Lung (tissue), 12 donors: ENCODE measurements around the gene RPL35. TPM values are rescaled to one million over a fixed set of nuclear protein-coding genes. Genes with fewer than 3 reads are reported as not detected.
"Not testable (repeated sequence)": the region's sequence is repeated elsewhere in the genome, so short reads cannot be mapped to it uniquely, and the experiment has no call there.

Experiments
- ATAC-seq: fragments of 200-7000 bp; cut with Tn5 transposase; one replicate; pipeline ENCODE4 v1.9.1; 2020; ENCODE audit warnings: moderate number of reproducible peaks; ENCODE audit not compliant: insufficient read depth, low FRiP score
- DNase-seq, 3 donors: peaks; one replicate each; pipeline ENCODE4 v3.0.0-alpha.2; 2013 to 2017
- H3K27ac ChIP-seq, 2 donors: one replicate each; pipeline ENCODE4 v1.5.1; 2013; ENCODE audit warnings: mild to moderate bottlenecking in 2 of 2, moderate library complexity in 2 of 2, control low read depth in 1 of 2, inconsistent platforms in 1 of 2, low read depth in 1 of 2, low read length in 1 of 2
- H3K27me3 ChIP-seq, 3 donors: one replicate each; pipeline ENCODE4 v1.5.1; 2013; ENCODE audit warnings: low read length in 2 of 3; ENCODE audit not compliant: control insufficient read depth in 3 of 3, insufficient read depth in 3 of 3
- H3K36me3 ChIP-seq, 4 donors: one replicate each; pipeline ENCODE4 v1.5.1; 2013; ENCODE audit warnings: low read length in 4 of 4, mild to moderate bottlenecking in 1 of 4, moderate library complexity in 1 of 4; ENCODE audit not compliant: control insufficient read depth in 4 of 4, insufficient read depth in 4 of 4
- H3K4me1 ChIP-seq, 5 donors: one replicate each; pipeline ENCODE4 v1.5.1; 2013; ENCODE audit warnings: low read length in 5 of 5, mild to moderate bottlenecking in 2 of 5, moderate library complexity in 1 of 5; ENCODE audit not compliant: control insufficient read depth in 5 of 5, insufficient read depth in 5 of 5
- H3K4me3 ChIP-seq: one replicate; pipeline ENCODE4 v1.5.1; 2013; ENCODE audit warnings: mild to moderate bottlenecking, control low read depth, moderate library complexity
- H3K9ac ChIP-seq, 2 donors: one replicate each; pipeline ENCODE4 v1.5.1; 2013; ENCODE audit warnings: low read length in 2 of 2, control low read depth in 1 of 2; ENCODE audit not compliant: insufficient read depth in 1 of 2
- H3K9me3 ChIP-seq, 4 donors: one replicate each; pipeline ENCODE4 v1.5.1; 2013; ENCODE audit warnings: low read length in 3 of 4, mild to moderate bottlenecking in 1 of 4, moderate library complexity in 1 of 4; ENCODE audit not compliant: control insufficient read depth in 4 of 4, insufficient read depth in 3 of 4
- CTCF ChIP-seq: IDR thresholded peaks from 2 replicates; pipeline ENCODE4 v1.5.1; 2012; ENCODE audit warnings: mild to moderate bottlenecking; ENCODE audit errors: control extremely low read depth, extremely low read depth
- WGBS, 2 donors: extraction: QIAGEN DNeasy Blood & Tissue Kit; methylation state at CpG; one replicate each; pipeline ENCODE4 v1.1.7; 2013; 5-methylcytosine and 5-hydroxymethylcytosine counted together
- polyA plus RNA-seq, 2 donors: library from polyadenylated mRNA; stranded (reverse); fragments of 200-250 nt; gene quantifications; one replicate each; pipeline ENCODE4 v1.2.1, GENCODE V29; 2013
- total RNA-seq, 2 donors: library from RNA; depleted of rRNA in 1 of 2; stranded (reverse); fragments of >200 nt in 1 of 2; gene quantifications; one replicate each; pipeline ENCODE4 v1.2.1, GENCODE V29; 2014 to 2021
- donor health status: control.
- donor health status: control.
- donor health status: Bipolar disorder and iron deficiency.
- donor health status: healthy.
- donor health status: DM: yes; HTN: yes; CAD: no.

The RPL35 gene
- total and polyA plus RNA-seq, 4 donors, result 758 to 5,305 (median 1,775) TPM

DNA sequence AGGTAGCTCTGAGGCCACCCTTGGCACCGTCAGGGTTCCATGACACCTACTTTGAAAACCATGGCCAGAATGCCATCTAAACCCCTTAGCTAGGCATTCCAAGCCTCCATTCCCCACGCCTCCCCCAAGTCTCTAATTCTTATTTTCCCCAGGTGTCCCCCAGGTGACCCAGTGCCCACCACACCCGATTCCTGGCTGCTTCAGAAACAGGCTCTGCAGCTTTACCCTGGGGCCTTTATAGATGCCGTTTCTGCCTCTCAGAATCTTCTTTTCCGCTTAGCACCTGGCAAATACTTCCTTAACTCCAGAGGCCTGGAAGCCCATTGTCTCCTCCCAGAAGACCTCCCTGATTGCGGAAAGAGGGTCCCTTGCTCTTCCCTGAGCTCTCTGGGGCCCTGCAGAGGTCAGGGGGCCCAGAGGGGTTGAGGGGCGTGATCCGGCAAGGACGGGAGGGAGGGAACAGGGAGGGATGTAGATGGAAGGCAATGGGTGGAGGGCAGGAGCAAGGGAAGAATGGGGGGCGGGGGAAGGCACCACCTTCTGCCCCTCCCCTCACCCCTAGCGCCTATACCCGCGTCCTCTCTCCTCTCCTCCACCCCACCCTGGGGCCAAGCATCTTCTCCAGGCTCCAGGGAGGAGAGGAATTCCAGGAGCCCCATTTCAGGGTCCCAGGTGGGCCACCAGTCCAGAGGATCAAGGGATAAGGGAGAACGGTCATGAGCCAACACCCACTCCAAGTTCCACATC lies 20.5 kb downstream of the RPL35 start:
- Histone ChIP-seq H3K27ac (no peak overlapping the region), H3K36me3 (no peaks in the 10 kb centered on the region), H3K9me3 (no peaks in the 10 kb centered on the region), H3K4me3 (no peak overlapping the region), H3K4me1 (peaks cover 0 to 4% (median 0%) of the 10 kb centered on the region in 5 donors), H3K9ac (no peak overlapping the region), H3K27me3 (no peaks in the 10 kb centered on the region)
- ATAC-seq, result no peak
- 82 to 86% methylated on average over 14 of the region's 14 CpGs for WGBS, 2 donors
- DNase-seq, result peak; percentile 39 to 64 (median 49)
- no peak for TF ChIP-seq CTCF

GRCh38 chr9:124840300-124840833 lies 21.4 kb downstream of the RPL35 start:
- Histone ChIP-seq H3K9ac (no peak overlapping the region), H3K27ac (no peak overlapping the region), H3K4me3 (no peak overlapping the region), H3K4me1 (peaks cover 0 to 8% (median 4%) of the 10 kb centered on the region in 5 donors), H3K36me3 (no peaks in the 10 kb centered on the region), H3K27me3 (no peaks in the 10 kb centered on the region), H3K9me3 (no peaks in the 10 kb centered on the region)
- DNase-seq, result no peak
- no peak for TF ChIP-seq CTCF
- 76 to 85% methylated on average over 18 of the region's 18 CpGs for WGBS, 2 donors
- ATAC-seq, result no peak

DNA sequence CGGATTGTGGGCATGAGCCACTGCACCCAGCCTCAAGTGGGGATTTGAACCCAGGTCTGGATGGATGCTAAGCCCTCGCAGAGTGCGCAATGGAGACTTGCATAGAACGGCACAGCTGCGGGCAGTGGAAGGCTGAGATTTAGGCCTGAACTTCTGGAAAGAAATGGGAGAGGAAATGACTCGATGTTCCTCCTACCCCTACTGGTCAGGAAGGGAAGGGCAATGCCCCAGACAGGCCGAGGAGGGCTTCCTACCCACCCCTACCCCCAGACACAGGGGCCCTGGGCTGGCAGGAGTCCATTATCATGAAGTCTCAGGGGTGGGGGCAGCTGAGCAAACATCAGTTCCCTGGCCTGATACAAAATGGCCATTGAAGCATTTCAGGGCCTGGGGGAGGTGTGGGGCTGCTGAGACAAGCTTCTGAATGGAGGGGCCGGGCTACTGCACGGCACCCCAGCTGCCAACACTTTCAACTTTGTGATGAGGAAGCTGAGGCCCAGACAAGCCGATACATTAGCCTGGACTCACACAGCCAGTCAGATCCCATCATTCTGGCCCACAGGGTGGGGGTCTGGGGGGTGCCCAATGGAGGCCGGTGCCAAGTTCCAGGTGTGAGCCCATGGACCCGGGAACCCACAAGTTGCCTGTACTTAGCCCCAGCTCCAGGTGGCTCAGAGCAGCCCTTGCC lies 22.0 kb downstream of the RPL35 start:
- DNase-seq, result peak; percentile 49 to 59 (median 58)
- no peaks in the 10 kb centered on the region for H3K27me3 ChIP-seq
- 62 to 65% methylated on average over 12 of the region's 12 CpGs for WGBS, 2 donors

DNA sequence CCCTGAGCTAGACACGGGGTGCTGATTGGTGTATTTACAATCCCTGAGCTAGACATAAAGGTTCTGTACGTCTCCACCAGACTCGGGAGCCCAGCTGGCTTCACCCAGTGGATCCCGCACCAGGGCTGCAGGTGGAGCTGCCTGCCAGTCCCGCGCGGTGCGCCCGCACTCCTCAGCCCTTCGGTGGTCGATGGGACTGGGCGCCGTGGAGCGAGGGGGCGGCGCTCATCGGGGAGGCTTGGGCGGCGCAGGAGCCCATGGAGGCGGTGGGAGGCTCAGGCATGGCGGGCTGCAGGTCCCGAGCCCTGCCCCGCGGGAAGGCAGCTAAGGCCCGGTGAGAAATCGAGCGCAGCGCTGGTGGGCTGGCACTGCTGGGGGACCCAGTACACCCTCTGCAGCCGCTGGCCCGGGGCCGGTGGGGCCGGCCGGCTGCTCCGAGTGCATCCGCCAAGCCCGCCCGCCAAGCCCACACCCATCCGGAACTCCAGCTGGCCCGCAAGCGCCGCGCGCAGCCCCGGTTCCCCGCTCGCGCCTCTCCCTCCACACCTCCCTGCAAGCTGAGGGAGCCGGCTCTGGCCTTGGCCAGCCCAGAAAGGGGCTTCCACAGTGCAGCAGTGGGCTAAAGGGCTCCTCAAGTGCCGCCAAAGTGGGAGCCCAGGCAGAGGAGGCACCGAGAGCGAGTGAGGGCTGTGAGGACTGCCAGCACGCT lies 23.0 kb downstream of the RPL35 start:
- H3K27me3 ChIP-seq, H3K27ac ChIP-seq, H3K4me3 ChIP-seq, H3K9ac ChIP-seq, H3K36me3 ChIP-seq, DNase-seq, ATAC-seq, H3K9me3 ChIP-seq: not testable (repeated sequence)
- 55 to 58% methylated on average over 32 to 47 of the region's 52 CpGs for WGBS, 2 donors
- peaks cover 0 to 18% (median 5%) of the 10 kb centered on the region in 5 donors for H3K4me1 ChIP-seq

More for the DNA sequence above, 22.0 kb downstream of the RPL35 start:
- ATAC-seq, result no peak
- no peak overlapping the region for H3K9ac ChIP-seq
- H3K4me3 ChIP-seq, result no peak overlapping the region
- TF ChIP-seq CTCF, result no peak
- peaks cover 0 to 14% (median 5%) of the 10 kb centered on the region in 5 donors for H3K4me1 ChIP-seq
- H3K9me3 ChIP-seq, result no peaks in the 10 kb centered on the region
- H3K36me3 ChIP-seq, result no peaks in the 10 kb centered on the region
- H3K27ac ChIP-seq, result no peak overlapping the region

GRCh38 chr9:124838132-124838531 lies 23.6 kb downstream of the RPL35 start:
- not testable (repeated sequence) for H3K4me3 ChIP-seq, H3K27ac ChIP-seq, H3K27me3 ChIP-seq, DNase-seq, H3K9ac ChIP-seq, ATAC-seq, H3K36me3 ChIP-seq, H3K9me3 ChIP-seq
- WGBS, 2 donors, result 85 to 89% methylated on average over 5 of the region's 5 CpGs
- H3K4me1 ChIP-seq, result peaks cover 0 to 18% (median 5%) of the 10 kb centered on the region in 5 donors
